ENCODE data around the gene ST6GALNAC2. TPM values are rescaled to one million over a fixed set of nuclear protein-coding genes. Genes with fewer than 3 reads are reported as not detected.
"Not testable (repeated sequence)": the region's sequence is repeated elsewhere in the genome, so short reads cannot be mapped to it uniquely, and the experiment has no call there.

ST6GALNAC2 gene
- total and polyA plus RNA-seq, 12 donors = 0.50 to 37.8 (median 5.6) TPM

DNA sequence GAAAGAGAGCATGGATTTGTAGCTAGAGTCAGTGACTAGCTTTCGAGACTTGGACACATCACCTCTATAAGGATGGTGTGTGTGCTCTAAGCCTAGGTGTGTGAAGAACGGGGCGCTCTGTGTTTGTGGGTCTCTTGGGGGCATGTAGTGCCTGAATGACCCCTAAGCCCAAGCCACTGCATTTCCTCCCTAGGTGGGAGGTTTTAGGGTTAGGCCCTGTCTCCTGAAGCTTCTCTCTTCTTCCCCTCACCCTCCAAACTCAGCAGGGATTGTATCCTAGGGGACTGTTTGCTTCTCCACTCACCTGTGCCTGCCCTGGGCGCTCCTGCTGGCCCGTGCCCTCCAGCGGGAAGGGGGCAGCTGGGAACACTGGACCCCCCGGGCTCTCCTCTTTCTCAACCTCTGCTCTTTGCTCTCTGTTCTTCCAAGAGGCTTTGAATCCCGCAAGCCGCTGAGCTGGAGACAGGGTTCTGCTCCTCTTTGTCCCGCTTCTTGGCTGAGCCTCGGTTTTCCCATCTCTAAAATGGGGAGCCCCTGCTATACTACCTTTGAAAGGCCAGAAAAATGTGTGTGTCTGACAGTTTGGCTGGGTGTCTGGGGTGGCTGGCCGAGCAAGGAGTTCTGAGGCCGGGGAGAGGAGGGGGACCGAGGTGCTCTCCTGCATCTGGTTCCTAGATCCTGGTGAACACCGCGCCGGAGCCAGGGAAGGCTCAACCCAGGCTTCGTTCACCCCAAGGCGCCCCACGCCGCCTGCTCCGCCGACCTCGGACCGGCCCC lies 49.0 kb downstream of the ST6GALNAC2 start:
- TF ChIP-seq, protein P1, sequence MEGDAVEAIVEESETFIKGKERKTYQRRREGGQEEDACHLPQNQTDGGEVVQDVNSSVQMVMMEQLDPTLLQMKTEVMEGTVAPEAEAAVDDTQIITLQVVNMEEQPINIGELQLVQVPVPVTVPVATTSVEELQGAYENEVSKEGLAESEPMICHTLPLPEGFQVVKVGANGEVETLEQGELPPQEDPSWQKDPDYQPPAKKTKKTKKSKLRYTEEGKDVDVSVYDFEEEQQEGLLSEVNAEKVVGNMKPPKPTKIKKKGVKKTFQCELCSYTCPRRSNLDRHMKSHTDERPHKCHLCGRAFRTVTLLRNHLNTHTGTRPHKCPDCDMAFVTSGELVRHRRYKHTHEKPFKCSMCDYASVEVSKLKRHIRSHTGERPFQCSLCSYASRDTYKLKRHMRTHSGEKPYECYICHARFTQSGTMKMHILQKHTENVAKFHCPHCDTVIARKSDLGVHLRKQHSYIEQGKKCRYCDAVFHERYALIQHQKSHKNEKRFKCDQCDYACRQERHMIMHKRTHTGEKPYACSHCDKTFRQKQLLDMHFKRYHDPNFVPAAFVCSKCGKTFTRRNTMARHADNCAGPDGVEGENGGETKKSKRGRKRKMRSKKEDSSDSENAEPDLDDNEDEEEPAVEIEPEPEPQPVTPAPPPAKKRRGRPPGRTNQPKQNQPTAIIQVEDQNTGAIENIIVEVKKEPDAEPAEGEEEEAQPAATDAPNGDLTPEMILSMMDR (IDR thresholded peaks at IDR 0.05) = no peak
- no peak for TF ChIP-seq POLR2A (IDR thresholded peaks at IDR 0.05)
- Histone ChIP-seq H3K27me3 (peaks cover 9% of the 10 kb centered on the region), H3K4me3 (peak overlapping the region in 1 of 4 donors; percentile 47), H3K36me3 (replicated peaks in 1 of 2) (no peaks in the 10 kb centered on the region), H3K4me1 (replicated peaks in 1 of 2) (peaks cover 4 to 22% of the 10 kb centered on the region in 2 donors), H3K27ac (peak overlapping the region in 2 of 5 donors; percentile 60 to 71), H3K9me3 (replicated peaks in 1 of 3) (no peaks in the 10 kb centered on the region)
- intact Hi-C loops (cut with DNase I) = no loop called here
- DNase-seq = no peak
- WGBS, 4 donors = 50 to 77% (median 58%) methylated on average over 17 to 25 of the region's 25 CpGs

DNA sequence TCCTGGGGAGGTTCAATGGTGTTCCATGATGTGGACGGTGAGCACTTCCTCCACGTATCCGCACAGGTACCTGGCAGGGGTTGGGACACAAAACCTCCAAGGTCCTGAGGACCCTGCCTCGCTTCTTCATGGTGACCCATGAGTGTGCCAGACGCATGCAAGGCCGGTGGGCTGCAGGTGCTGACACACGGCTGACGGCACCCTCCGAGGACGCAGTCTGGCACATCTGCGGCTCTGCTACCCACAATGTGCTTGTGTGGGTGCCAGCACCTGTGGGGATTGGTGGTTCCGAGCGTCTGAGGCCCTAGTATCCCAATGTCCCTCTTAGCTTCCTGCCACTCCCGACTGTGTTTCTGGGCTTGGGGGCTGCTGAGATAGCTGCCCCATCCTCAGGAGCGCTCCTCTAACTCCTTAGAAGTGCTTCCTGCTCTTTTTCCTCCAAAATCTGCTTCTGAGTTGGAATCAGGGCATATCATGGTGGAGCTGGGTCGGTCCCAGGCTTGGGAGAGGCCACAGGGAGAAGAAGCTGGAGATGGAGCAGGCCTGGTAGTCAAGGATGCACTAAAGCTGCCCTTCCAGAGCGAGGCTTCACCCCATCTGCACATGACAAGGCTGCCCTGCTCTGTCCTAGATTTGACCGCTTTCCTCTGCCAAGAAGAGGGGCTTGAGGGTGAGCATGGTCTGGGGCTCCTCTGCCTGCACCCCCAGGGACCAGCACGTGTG lies 49.7 kb downstream of the ST6GALNAC2 start:
- intact Hi-C loops (cut with DNase I) = no loop called here
- TF ChIP-seq, protein P1 (IDR thresholded peaks at IDR 0.05) = no peak
- no peak for TF ChIP-seq POLR2A (IDR thresholded peaks at IDR 0.05)
- no peak for DNase-seq
- 73 to 85% (median 83%) methylated on average over 12 to 19 of the region's 19 CpGs for WGBS, 4 donors
- Histone ChIP-seq H3K4me3 (no peak overlapping the region), H3K27me3 (peaks cover 9% of the 10 kb centered on the region), H3K36me3 (replicated peaks in 1 of 2) (no peaks in the 10 kb centered on the region), H3K9me3 (replicated peaks in 1 of 3) (no peaks in the 10 kb centered on the region), H3K4me1 (replicated peaks in 1 of 2) (peaks cover 4 to 22% of the 10 kb centered on the region in 2 donors), H3K27ac (peak overlapping the region in 2 of 5 donors; percentile 29 to 71)

DNA sequence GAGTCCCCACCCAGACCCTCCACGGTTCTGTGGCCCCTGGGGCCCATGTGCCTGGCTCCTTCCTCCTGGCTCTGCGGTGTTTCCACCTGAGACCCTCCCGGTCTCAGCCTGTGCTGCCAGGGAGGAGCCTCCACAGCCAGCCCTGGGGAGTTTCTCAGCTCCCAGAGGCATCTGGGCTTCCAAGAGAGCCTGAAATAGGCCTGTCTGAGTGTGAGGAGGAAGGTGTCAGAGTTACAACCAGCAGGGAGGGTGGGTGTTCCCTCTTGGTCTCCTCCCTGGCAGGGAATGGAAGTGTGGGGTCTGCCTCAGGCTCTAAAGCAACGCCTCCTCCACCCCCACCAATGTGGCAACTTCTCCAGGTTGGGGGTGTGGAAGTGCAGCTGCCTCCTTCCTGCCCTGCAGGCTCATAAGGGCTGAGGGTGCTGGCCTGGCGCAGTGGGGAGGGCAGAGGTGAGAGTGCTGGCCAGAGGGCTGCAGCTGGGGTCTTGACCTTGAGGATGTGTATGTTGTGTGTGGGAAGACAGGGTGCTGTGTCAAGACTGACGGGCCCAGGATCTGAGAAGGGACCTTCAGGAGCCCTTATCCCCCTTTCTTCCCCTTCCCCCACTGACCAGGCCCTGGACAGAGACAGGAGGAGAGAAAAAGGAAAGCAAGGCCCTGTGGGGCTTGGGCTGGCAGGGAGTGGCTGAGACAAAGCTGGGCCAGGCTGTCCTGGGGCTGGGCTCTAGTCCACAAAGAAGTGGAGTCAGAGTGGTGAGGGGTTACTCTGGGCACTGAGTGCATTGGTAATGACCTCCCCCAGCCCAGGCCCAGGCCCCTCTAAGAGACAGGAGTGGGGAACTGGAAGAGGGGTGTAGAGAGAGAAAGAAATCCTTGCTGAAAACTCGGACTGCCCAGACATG lies 50.6 kb downstream of the ST6GALNAC2 start:
- intact Hi-C loops (cut with DNase I) = no loop called here

DNA sequence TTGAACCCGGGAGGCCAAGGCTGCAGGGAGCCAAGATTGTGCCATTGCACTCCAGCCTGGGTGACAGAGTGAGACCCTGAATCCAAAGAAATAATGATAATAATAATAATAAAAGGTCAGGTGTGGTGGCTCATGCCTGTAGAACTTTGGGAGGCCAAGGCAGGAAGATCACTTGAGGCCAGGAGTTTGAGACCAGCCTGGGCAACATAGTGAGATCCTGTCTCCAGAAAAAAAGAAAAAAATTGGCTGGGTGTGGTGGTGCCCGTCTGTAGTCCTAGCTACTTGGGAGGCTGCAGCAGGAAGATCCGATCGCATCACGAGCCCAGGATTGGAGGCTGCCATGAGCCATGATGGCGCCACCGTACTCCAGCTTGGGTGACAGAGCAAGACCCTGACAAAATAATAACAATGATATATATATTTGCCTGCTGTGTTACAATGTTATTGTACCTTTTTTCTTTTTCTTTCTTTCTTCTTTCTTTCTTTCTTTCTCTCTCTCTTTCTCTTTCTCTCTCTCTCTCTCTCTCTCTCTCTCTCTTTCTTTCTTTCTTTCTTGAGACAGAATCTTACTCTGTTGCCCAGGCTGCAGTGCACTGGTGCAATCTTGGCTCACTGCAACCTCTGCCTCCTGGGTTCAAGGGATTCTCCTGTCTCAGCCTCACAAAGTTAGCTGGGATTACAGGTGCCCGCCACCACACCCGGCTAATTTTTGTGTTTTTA lies 51.9 kb downstream of the ST6GALNAC2 start:
- H3K27me3 ChIP-seq, DNase-seq: not testable (repeated sequence)

More for the DNA sequence above, 50.6 kb downstream of the ST6GALNAC2 start:
- Histone ChIP-seq H3K27ac (peak overlapping the region in 2 of 5 donors; percentile 29 to 71), H3K27me3 (peaks cover 9% of the 10 kb centered on the region), H3K36me3 (replicated peaks in 1 of 2) (no peaks in the 10 kb centered on the region), H3K4me1 (replicated peaks in 1 of 2) (peaks cover 0 to 24% of the 10 kb centered on the region in 2 donors), H3K4me3 (no peak overlapping the region), H3K9me3 (replicated peaks in 1 of 3) (no peaks in the 10 kb centered on the region)
- TF ChIP-seq, protein P1 (IDR thresholded peaks at IDR 0.05) = no peak
- TF ChIP-seq POLR2A (IDR thresholded peaks at IDR 0.05) = no peak
- DNase-seq = no peak
- WGBS, 4 donors = 74 to 88% (median 78%) methylated on average over 4 to 7 of the region's 7 CpGs

More for the DNA sequence above, 51.9 kb downstream of the ST6GALNAC2 start:
- H3K4me3 ChIP-seq; intact Hi-C loops (cut with DNase I); H3K27ac ChIP-seq; H3K9me3 ChIP-seq (replicated peaks in 1 of 3); H3K36me3 ChIP-seq (replicated peaks in 1 of 2): not testable (repeated sequence)
- 91 to 99% (median 95%) methylated on average over 9 of the region's 9 CpGs for WGBS, 4 donors
- peaks cover 9 to 37% of the 10 kb centered on the region in 2 donors for H3K4me1 ChIP-seq (replicated peaks in 1 of 2)

Data from adrenal gland (tissue), 12 donors.